ENCODE results near the gene PTP4A2. TPM values are rescaled to one million over a fixed set of nuclear protein-coding genes. Genes with fewer than 3 reads are reported as not detected.

PTP4A2 gene
- total and polyA plus RNA-seq, 2 donors (not counting 3 experiments of a cell fraction or from before 2014, with no cell fraction given): 74.1 to 184 TPM

GRCh38 chr1:31900790-31901189 is 37.4 kb downstream of the PTP4A2 start:
- ChIA-PET CTCF (interaction anchor here (1.6 kb wide), 1 partner anchor 32 kb away, joined by 6 read pairs; no protein-coding TSS in a partner anchor), POLR2A (no interaction called here)
- intact Hi-C loops (cut with micrococcal nuclease) (no loop called here), dilution Hi-C loops (cut with MboI; ENCODE audit: extremely low pct_ligation_motif_present, low sequenced_read_pairs) (no loop called here)
- Histone ChIP-seq H3K4me1 (ENCODE audit: control insufficient read depth, extremely low read depth, insufficient read depth, low read length) (no peaks in the 10 kb centered on the region), H3K27ac (ENCODE audit: insufficient read depth, low read depth, low read length) (no peak overlapping the region), H3K27me3 (ENCODE audit: control insufficient read depth in 2 of 2, insufficient read depth in 2 of 2, low read length in 2 of 2) (no peaks in the 10 kb centered on the region), H3K9me3 (replicated peaks; ENCODE audit: control insufficient read depth, insufficient read depth, low read length) (no peaks in the 10 kb centered on the region), H3K9ac (replicated peaks; ENCODE audit: extremely low read depth, insufficient read depth, low read length) (no peak overlapping the region), H3K4me3 (replicated peaks in 1 of 3; ENCODE audit: insufficient read depth in 1 of 3, low read depth in 1 of 3, low read length in 3 of 3) (no peak overlapping the region), H3K79me2 (ENCODE audit: control insufficient read depth, insufficient read depth, low read length) (no peaks in the 10 kb centered on the region), H4K20me1 (replicated peaks; ENCODE audit: control insufficient read depth, extremely low read depth, insufficient read depth, low read length) (no peaks in the 10 kb centered on the region), H3K9me1 (replicated peaks; ENCODE audit: control insufficient read depth, extremely low read depth, insufficient read depth, low read length) (no peaks in the 10 kb centered on the region), H2AFZ (ENCODE audit: low read depth, low read length) (no peak overlapping the region), H3K36me3 (ENCODE audit: control insufficient read depth in 2 of 2, extremely low read depth in 1 of 2, insufficient read depth in 2 of 2, low read length in 2 of 2) (no peaks in the 10 kb centered on the region), H3K4me2 (ENCODE audit: insufficient read depth, low read length) (no peak overlapping the region)
- BruUV-seq (replicated peaks): no TSS peak
- TF ChIP-seq CTCF (IDR thresholded peaks at IDR 0.05; ENCODE audit: extremely low read depth in 1 of 2, insufficient read depth in 1 of 2, low read depth in 1 of 2, low read length in 2 of 2) (no peak), POLR2A (IDR thresholded peaks at IDR 0.05; ENCODE audit: low read depth, low read length) (no peak), GATA2 (IDR thresholded peaks at IDR 0.05; ENCODE audit: insufficient read depth, insufficient read length, low read depth, low read length) (no peak), MYC (IDR thresholded peaks at IDR 0.05; ENCODE audit: low read depth, low read length) (no peak), JUN (IDR thresholded peaks at IDR 0.05; ENCODE audit: borderline replicate concordance, insufficient read depth, insufficient read length, low read depth) (no peak), FOS (IDR thresholded peaks at IDR 0.05; ENCODE audit: borderline replicate concordance, insufficient read depth, low read length) (no peak), POLR2AphosphoS5 (IDR thresholded peaks at IDR 0.05; ENCODE audit: insufficient read depth, low read depth, low read length) (no peak), EZH2 (IDR thresholded peaks at IDR 0.05; ENCODE audit: borderline replicate concordance, low read depth, low read length, severe bottlenecking) (no peak), MAX (IDR thresholded peaks at IDR 0.05; ENCODE audit: insufficient read depth, insufficient read length) (no peak)
- FAIRE-seq (no peak), DNase-seq (ENCODE audit: low read depth, low spot score) (no peak)
